Spleen (tissue), 7 donors: ENCODE results near the gene RXFP1.

ENCODE experiments used
- CTCF ChIP-seq, 11 experiments: fragments of 200-600 bp in 7 of 11; fragments of 450-650 bp in 4 of 11; sonication (generic) in 4 of 11; IDR thresholded peaks in 8 of 11; conservative IDR thresholded peaks in 3 of 11; 1 replicate in 7 of 11; 2 replicates in 4 of 11; pipeline versions ENCODE4 v1.4.0 to v1.8.0; 2016 to 2021; ENCODE audit warnings: antibody characterized with exemption in 11 of 11, inconsistent platforms in 4 of 11, mild to moderate bottlenecking in 1 of 11
- POLR2A ChIP-seq, 3 donors: fragments of 450-650 bp; IDR thresholded peaks; one replicate each; pipeline ENCODE4 v1.5.1; 2017; ENCODE audit warnings: antibody characterized with exemption in 3 of 3, mild to moderate bottlenecking in 1 of 3
- POLR2AphosphoS5 ChIP-seq, 3 donors: sonication (generic); formaldehyde crosslinking; IDR thresholded peaks; one replicate each; pipeline ENCODE4 v1.5.1; 2017; ENCODE audit warnings: antibody characterized with exemption in 3 of 3
- donor health status: DM: no; HTN: no; CAD: no; lungs with moderate emphysema.
- donor health status: DM: no; HTN: no; CAD: no.
- donor health status: DM: no; HTN: no; CAD: no.

- TF ChIP-seq CTCF (IDR thresholded peaks at IDR 0.05 in 8 of 11, conservative IDR thresholded peaks at IDR 0.05 in 3 of 11) (no peak), POLR2AphosphoS5 (IDR thresholded peaks at IDR 0.05) (no peak), POLR2A (IDR thresholded peaks at IDR 0.05) (no peak)
Observed at GRCh38 chr4:158492391-158492790, 29.3 kb upstream of the RXFP1 start.
